Psoas muscle (tissue), 8 donors: ENCODE measurements around the gene TNIK. TPM values are rescaled to one million over a fixed set of nuclear protein-coding genes. Genes with fewer than 3 reads are reported as not detected.
A peak's percentile ranks its signal among the peaks of the same experiment; 100 is the strongest.

Experiments
- ATAC-seq, 4 donors: fragments of 200-7000 bp; cut with Tn5 transposase; one replicate each; pipeline ENCODE4 v1.9.1; 2020; ENCODE audit warnings: moderate library complexity in 3 of 4, mild to moderate bottlenecking in 2 of 4
- DNase-seq, 2 donors: peaks; one replicate each; pipeline ENCODE4 v3.0.0-alpha.2; 2020
- H3K27ac ChIP-seq: fragments of 200-600 bp; one replicate; pipeline ENCODE4 v1.8.0; 2022
- H3K27me3 ChIP-seq, 3 donors: fragments of 200-600 bp in 1 of 3; one replicate each; pipeline versions ENCODE4 v1.6.1 to v1.8.0; 2013 to 2022; ENCODE audit warnings: low read length in 2 of 3, mild to moderate bottlenecking in 2 of 3, moderate library complexity in 1 of 3; ENCODE audit not compliant: insufficient read depth in 3 of 3
- H3K36me3 ChIP-seq, 2 donors: fragments of 200-600 bp in 1 of 2; one replicate each; pipeline versions ENCODE4 v1.6.1 to v1.8.0; 2013 to 2022; ENCODE audit warnings: low read depth in 1 of 2, mild to moderate bottlenecking in 1 of 2, moderate library complexity in 1 of 2; ENCODE audit not compliant: insufficient read depth in 1 of 2
- H3K4me1 ChIP-seq: fragments of 200-600 bp; one replicate; pipeline ENCODE4 v1.8.0; 2022
- H3K4me3 ChIP-seq: fragments of 200-600 bp; one replicate; pipeline ENCODE4 v1.8.0; 2022; ENCODE audit warnings: mild to moderate bottlenecking
- H3K9me3 ChIP-seq: fragments of 200-600 bp; one replicate; pipeline ENCODE4 v1.8.0; 2022
- WGBS, 3 donors: extraction: QIAGEN DNeasy Blood & Tissue Kit; methylation state at CpG; one replicate each; pipeline versions ENCODE4 v1.1.6 to v1.1.7; 2013; 5-methylcytosine and 5-hydroxymethylcytosine counted together
- intact Hi-C, 2 donors: fragments of 100-400 bp; cut with DNase I; formaldehyde crosslinking; loops; one replicate each; pipeline versions ENCODE4 v1.11.0 to v1.14.2; 2022
- polyA plus RNA-seq, 3 donors: library from polyadenylated mRNA; stranded (reverse); fragments of 200-250 nt; gene quantifications; one replicate each; pipeline ENCODE4 v1.2.3, GENCODE V29; 2013
- total RNA-seq, 4 donors: library from RNA; stranded (reverse); fragmentation: NEBNext Ultra II Directional in 2 of 4; extraction: Animal tissue kit (Norgen Biotek cat#: 25700) in 2 of 4; gene quantifications; one replicate each; pipeline versions ENCODE4 v1.2.1 to v1.2.4, GENCODE V29; 2021 to 2023
- TF ChIP-seq, protein P1 (sequence below): fragments of 200-600 bp; IDR thresholded peaks from one replicate; pipeline ENCODE4 v1.8.0; 2022; ENCODE audit warnings: antibody characterized with exemption
- donor health status: healthy with polysubstance abuse.
- donor health status: DM: no; HTN: no; CAD: no; lungs with moderate emphysema.
- donor health status: Bipolar disorder and iron deficiency.
- donor health status: healthy.
- donor health status: DM: yes; HTN: yes; CAD: no.
- donor health status: DM: no; HTN: no; CAD: no.
- donor health status: DM: no; HTN: no; CAD: no.
- donor health status: DM: yes; HTN: yes; CAD: no.

Gene TNIK
- total and polyA plus RNA-seq, 7 donors = 9.9 to 32.4 (median 12.5) TPM

DNA sequence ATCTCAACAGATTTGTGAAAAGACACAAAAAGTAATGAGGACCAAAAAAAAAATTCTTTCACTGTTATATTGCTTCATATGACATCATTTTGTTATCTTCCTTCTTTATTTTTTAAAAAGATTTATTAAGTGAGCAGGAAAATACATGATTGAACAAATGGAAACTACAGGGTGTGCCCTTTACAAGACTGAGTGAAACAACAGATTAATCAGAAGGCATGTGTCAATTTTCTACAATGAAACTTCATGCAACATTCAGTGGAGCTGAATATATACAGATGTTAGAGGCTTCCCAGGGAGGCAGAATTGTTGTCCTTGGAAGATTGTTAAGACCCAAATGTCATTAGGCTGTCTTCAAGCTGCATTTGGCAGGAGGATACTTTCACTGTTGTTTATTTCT lies 405.3 kb downstream of the TNIK start:
- no peak overlapping the region for H3K27ac ChIP-seq
- H3K4me3 ChIP-seq = no peak overlapping the region
- DNase-seq (no peak), ATAC-seq (no peak)
- intact Hi-C loops = loop anchor here (5.0 to 10.0 kb wide), 2 partner anchors 510 to 512 kb away; no protein-coding TSS in a partner anchor
- H3K9me3 ChIP-seq = no peaks in the 10 kb centered on the region
- no peaks in the 10 kb centered on the region for H3K36me3 ChIP-seq
- no peaks in the 10 kb centered on the region for H3K27me3 ChIP-seq
- no peaks in the 10 kb centered on the region for H3K4me1 ChIP-seq
- TF ChIP-seq, protein P1, sequence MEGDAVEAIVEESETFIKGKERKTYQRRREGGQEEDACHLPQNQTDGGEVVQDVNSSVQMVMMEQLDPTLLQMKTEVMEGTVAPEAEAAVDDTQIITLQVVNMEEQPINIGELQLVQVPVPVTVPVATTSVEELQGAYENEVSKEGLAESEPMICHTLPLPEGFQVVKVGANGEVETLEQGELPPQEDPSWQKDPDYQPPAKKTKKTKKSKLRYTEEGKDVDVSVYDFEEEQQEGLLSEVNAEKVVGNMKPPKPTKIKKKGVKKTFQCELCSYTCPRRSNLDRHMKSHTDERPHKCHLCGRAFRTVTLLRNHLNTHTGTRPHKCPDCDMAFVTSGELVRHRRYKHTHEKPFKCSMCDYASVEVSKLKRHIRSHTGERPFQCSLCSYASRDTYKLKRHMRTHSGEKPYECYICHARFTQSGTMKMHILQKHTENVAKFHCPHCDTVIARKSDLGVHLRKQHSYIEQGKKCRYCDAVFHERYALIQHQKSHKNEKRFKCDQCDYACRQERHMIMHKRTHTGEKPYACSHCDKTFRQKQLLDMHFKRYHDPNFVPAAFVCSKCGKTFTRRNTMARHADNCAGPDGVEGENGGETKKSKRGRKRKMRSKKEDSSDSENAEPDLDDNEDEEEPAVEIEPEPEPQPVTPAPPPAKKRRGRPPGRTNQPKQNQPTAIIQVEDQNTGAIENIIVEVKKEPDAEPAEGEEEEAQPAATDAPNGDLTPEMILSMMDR = no peak

DNA sequence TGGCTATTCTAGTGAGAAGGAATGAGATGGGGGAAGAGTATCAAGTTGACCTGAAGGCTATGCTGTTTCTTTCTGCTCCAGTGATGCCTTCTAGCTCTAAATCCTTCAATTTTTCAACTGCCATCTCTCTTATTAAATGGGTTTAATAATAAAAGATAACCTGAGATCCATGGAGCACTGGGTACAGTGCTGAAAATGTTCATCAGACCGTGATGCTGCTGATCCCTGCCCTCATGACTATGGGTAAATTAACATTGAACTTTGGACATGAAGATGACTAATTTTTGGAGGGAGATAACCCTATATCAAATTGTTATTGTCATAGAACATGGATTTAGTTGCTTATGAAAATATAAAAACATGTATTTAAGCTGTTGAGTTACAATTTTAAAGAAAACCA lies 406.0 kb downstream of the TNIK start:
- 72 to 84% (median 72%) methylated on average over 1 of the region's 1 CpG for WGBS, 3 donors
- ATAC-seq = no peak

DNA sequence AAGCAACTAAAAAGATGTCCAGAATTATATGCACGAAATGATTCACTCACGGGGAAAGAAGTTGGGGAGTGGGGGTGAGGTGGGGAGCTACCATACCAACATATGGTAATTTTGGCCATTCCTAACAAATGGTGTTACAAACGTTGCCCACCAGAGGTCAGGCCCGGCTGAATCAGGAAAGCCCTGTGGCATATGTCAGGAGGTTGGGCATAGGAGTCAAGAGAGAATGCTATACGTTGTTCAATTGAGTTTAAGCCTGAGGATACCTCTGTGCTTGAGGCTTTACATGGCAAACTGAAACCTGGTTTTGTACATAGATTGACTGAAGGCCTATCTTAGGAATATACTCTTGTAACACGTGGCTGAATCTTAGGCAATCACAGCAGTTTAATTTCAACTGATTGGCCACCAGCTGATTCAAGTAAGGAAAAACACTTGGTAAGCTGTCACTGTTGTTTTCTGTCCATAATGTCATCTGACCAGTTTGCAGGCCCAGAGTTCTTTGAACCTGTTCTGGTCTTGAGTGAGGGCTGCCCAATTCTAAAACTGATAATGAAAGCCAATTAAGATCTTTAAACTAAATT lies 410.3 kb downstream of the TNIK start:
- ATAC-seq (peak; percentile 64 to 80 (median 79)), DNase-seq (peak in 1 of 2 donors; percentile 30)
- Histone ChIP-seq H3K9me3 (no peaks in the 10 kb centered on the region), H3K27me3 (no peaks in the 10 kb centered on the region), H3K4me1 (no peaks in the 10 kb centered on the region), H3K4me3 (no peak overlapping the region), H3K27ac (no peak overlapping the region), H3K36me3 (no peaks in the 10 kb centered on the region)
- TF ChIP-seq, protein P1 = peak; percentile 46
- WGBS, 3 donors = 14 to 19% (median 19%) methylated on average over 6 of the region's 6 CpGs
- intact Hi-C loops = loop anchor here (5.0 to 10.0 kb wide), 2 partner anchors 515 to 517 kb away; no protein-coding TSS in a partner anchor

More for the DNA sequence above, 406.0 kb downstream of the TNIK start:
- Histone ChIP-seq H3K27ac (no peak overlapping the region), H3K36me3 (no peaks in the 10 kb centered on the region), H3K9me3 (no peaks in the 10 kb centered on the region), H3K4me3 (no peak overlapping the region), H3K27me3 (no peaks in the 10 kb centered on the region), H3K4me1 (no peaks in the 10 kb centered on the region)
- no peak for DNase-seq
- TF ChIP-seq, protein P1 = no peak
- intact Hi-C loops = loop anchor here (5.0 to 10.0 kb wide), 2 partner anchors 511 to 513 kb away; no protein-coding TSS in a partner anchor

DNA sequence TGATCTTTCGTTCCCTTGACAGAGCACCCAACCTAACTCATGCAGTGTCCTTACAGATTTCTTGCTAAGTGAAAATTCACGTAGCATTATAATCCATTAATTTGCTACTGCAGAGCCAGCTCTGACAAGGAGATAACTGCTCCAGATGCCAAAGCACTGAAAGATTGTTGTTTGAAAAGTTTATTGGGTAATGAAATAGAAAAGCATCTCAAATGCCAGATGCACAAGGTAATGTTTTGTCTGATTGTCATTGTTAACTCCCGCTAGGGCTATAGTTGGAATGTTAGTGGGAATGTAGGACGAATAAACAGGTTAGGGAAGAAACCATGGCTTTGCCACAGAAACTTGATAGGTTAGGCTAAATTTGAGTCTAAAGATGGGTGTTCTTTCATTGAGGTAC lies 413.4 kb downstream of the TNIK start:
- TF ChIP-seq, protein P1 = no peak
- H3K36me3 ChIP-seq = no peaks in the 10 kb centered on the region
- ATAC-seq (no peak), DNase-seq (no peak)
- H3K9me3 ChIP-seq = no peaks in the 10 kb centered on the region
- no peaks in the 10 kb centered on the region for H3K4me1 ChIP-seq
- H3K4me3 ChIP-seq = no peak overlapping the region
- H3K27me3 ChIP-seq = no peaks in the 10 kb centered on the region
- 70 to 71% (median 71%) methylated on average over 4 of the region's 4 CpGs for WGBS, 3 donors
- no peak overlapping the region for H3K27ac ChIP-seq
- intact Hi-C loops = no loop called here
